Peyer's patch (tissue), 4 donors: ENCODE data around the gene CEBPG. TPM values are rescaled to one million over a fixed set of nuclear protein-coding genes. Genes with fewer than 3 reads are reported as not detected.

Source experiments
- DNase-seq, 3 donors: peaks; one replicate each; pipeline ENCODE4 v3.0.0-alpha.2; 2017 to 2019
- H3K27ac ChIP-seq, 4 donors: fragments of 200-600 bp; sonication (generic); one replicate each; pipeline ENCODE4 v1.5.1; 2016 to 2019
- H3K27me3 ChIP-seq, 2 donors: fragments of 200-600 bp; sonication (generic); one replicate each; pipeline ENCODE4 v1.5.1; 2019
- H3K36me3 ChIP-seq, 3 donors: fragments of 200-600 bp; sonication (generic); one replicate each; pipeline ENCODE4 v1.5.1; 2016 to 2019
- H3K4me1 ChIP-seq, 4 donors: fragments of 200-600 bp; sonication (generic); one replicate each; pipeline ENCODE4 v1.5.1; 2016 to 2019
- H3K4me3 ChIP-seq, 4 donors: fragments of 200-600 bp; sonication (generic); 1 replicate in 3 of 4; 2 replicates in 1 of 4; pipeline ENCODE4 v1.5.1; 2016 to 2019; ENCODE audit warnings: mild to moderate bottlenecking in 1 of 4
- H3K9me3 ChIP-seq, 4 donors: fragments of 200-600 bp; sonication (generic); one replicate each; pipeline ENCODE4 v1.5.1; 2016 to 2019; ENCODE audit warnings: mild to moderate bottlenecking in 1 of 4
- POLR2A ChIP-seq, 2 donors: fragments of 450-650 bp; IDR thresholded peaks; one replicate each; pipeline ENCODE4 v1.5.1; 2017; ENCODE audit warnings: antibody characterized with exemption in 2 of 2, mild to moderate bottlenecking in 2 of 2, moderate library complexity in 2 of 2
- total RNA-seq, 4 donors: library from RNA; depleted of rRNA; stranded (reverse); fragments of >200 nt; gene quantifications; one replicate each; pipeline ENCODE4 v1.1.0, GENCODE V29; 2016
- TF ChIP-seq, protein P1 (sequence below), 6 experiments: fragments of 450-650 bp in 4 of 6; fragments of 200-600 bp in 2 of 6; sonication (generic) in 1 of 6; IDR thresholded peaks; one replicate each; pipeline ENCODE4 v1.5.1; 2017 to 2019; ENCODE audit warnings: antibody characterized with exemption in 6 of 6, mild to moderate bottlenecking in 3 of 6, moderate library complexity in 1 of 6

CEBPG gene
- total RNA-seq, 4 donors from 2014 or later, result 33.0 to 75.5 (median 50.5) TPM

DNA sequence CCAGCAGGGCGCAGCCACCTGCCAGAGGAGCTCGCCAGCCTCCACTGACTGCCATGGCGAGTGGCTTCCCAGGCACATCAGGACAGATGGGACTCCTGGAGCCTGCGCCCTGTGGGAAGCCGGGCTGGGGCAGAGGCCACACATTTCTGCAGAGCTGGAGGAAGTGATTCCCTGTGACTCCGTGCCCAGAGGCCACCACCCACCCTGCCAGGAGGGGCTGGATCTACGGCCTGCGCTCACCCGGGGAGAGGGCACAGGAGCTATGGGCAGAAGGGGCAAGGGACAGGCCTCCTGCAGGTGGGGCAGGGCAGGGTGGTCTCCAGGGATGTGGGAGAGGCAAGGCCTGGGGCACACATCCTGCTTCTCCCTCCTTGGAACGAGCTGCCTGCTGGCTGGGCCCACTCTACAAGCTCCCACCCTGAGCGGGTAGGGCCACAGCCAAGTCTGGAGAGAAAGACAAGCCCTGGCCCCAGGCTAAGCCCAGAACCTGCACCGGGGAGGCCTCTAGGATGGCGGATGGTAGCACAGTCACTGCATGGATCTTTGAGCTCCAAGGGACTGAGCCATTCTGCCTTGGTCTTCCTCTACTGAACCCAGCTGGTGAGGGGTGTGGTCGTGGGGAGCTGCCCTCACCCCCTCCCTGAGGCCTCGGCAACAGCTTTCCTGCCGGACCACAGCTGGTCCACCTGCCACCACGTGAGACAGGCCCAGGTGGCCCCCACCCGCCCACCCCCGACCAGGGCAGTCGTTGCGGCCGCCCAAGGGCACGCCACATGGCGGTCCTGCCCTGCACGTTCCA is 40.6 kb downstream of the CEBPG start:
- Histone ChIP-seq H3K9me3 (no peaks in the 10 kb centered on the region), H3K27ac (no peak overlapping the region), H3K36me3 (peaks cover 0 to 39% (median 0%) of the 10 kb centered on the region in 3 donors), H3K4me3 (no peak overlapping the region), H3K27me3 (no peaks in the 10 kb centered on the region), H3K4me1 (no peaks in the 10 kb centered on the region)
- no peak for DNase-seq
- TF ChIP-seq, protein P1, sequence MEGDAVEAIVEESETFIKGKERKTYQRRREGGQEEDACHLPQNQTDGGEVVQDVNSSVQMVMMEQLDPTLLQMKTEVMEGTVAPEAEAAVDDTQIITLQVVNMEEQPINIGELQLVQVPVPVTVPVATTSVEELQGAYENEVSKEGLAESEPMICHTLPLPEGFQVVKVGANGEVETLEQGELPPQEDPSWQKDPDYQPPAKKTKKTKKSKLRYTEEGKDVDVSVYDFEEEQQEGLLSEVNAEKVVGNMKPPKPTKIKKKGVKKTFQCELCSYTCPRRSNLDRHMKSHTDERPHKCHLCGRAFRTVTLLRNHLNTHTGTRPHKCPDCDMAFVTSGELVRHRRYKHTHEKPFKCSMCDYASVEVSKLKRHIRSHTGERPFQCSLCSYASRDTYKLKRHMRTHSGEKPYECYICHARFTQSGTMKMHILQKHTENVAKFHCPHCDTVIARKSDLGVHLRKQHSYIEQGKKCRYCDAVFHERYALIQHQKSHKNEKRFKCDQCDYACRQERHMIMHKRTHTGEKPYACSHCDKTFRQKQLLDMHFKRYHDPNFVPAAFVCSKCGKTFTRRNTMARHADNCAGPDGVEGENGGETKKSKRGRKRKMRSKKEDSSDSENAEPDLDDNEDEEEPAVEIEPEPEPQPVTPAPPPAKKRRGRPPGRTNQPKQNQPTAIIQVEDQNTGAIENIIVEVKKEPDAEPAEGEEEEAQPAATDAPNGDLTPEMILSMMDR (IDR thresholded peaks at IDR 0.05), result no peak
- TF ChIP-seq POLR2A (IDR thresholded peaks at IDR 0.05), result no peak

GRCh38 chr19:33414667-33415605 is 41.4 kb downstream of the CEBPG start:
- TF ChIP-seq, protein P1 (IDR thresholded peaks at IDR 0.05), result no peak
- H3K27me3 ChIP-seq, result no peaks in the 10 kb centered on the region
- peaks cover 0 to 41% (median 0%) of the 10 kb centered on the region in 3 donors for H3K36me3 ChIP-seq
- no peaks in the 10 kb centered on the region for H3K4me1 ChIP-seq
- no peaks in the 10 kb centered on the region for H3K9me3 ChIP-seq
- no peak for DNase-seq
- H3K27ac ChIP-seq, result no peak overlapping the region
- no peak overlapping the region for H3K4me3 ChIP-seq

- peak overlapping the region in 1 of 4 donors; percentile 32 for H3K4me3 ChIP-seq
- no peak overlapping the region for H3K27ac ChIP-seq
- peak; percentile 67 to 85 (median 77) for DNase-seq
- H3K36me3 ChIP-seq, result peaks cover 0 to 29% (median 0%) of the 10 kb centered on the region in 3 donors
- H3K4me1 ChIP-seq, result no peaks in the 10 kb centered on the region
- TF ChIP-seq, protein P1 (IDR thresholded peaks at IDR 0.05), result peak in 5 of 6 experiments; percentile 41 to 62 (median 59)
- no peak for TF ChIP-seq POLR2A (IDR thresholded peaks at IDR 0.05)
- no peaks in the 10 kb centered on the region for H3K27me3 ChIP-seq
- no peaks in the 10 kb centered on the region for H3K9me3 ChIP-seq
Measured at GRCh38 chr19:33416307-33417215, 43.1 kb downstream of the CEBPG start.

- Histone ChIP-seq H3K4me1 (no peaks in the 10 kb centered on the region), H3K27me3 (no peaks in the 10 kb centered on the region), H3K9me3 (no peaks in the 10 kb centered on the region), H3K36me3 (peaks cover 0 to 23% (median 0%) of the 10 kb centered on the region in 3 donors), H3K27ac (no peak overlapping the region), H3K4me3 (no peak overlapping the region)
- DNase-seq, result no peak
- no peak for TF ChIP-seq POLR2A (IDR thresholded peaks at IDR 0.05)
- TF ChIP-seq, protein P1 (IDR thresholded peaks at IDR 0.05), result no peak
Measured at GRCh38 chr19:33417751-33418150, 44.2 kb downstream of the CEBPG start.

GRCh38 chr19:33418461-33418860 is 45.0 kb downstream of the CEBPG start:
- Histone ChIP-seq H3K9me3 (no peaks in the 10 kb centered on the region), H3K4me3 (no peak overlapping the region), H3K27ac (no peak overlapping the region), H3K4me1 (no peaks in the 10 kb centered on the region), H3K27me3 (no peaks in the 10 kb centered on the region), H3K36me3 (peaks cover 0 to 23% (median 0%) of the 10 kb centered on the region in 3 donors)
- TF ChIP-seq, protein P1 (IDR thresholded peaks at IDR 0.05), result no peak
- TF ChIP-seq POLR2A (IDR thresholded peaks at IDR 0.05), result no peak
- no peak for DNase-seq
